Activated CD8-positive, alpha-beta memory T cell treated with anti-CD3 and anti-CD28 coated beads for 4 hours (primary cell): Measurements from ENCODE around the gene FGFR2.
"Not testable (repeated sequence)": the region's sequence is repeated elsewhere in the genome, so short reads cannot be mapped to it uniquely, and the experiment has no call there.

Experiments
- DNase-seq, 2 donors: peaks; one replicate each; pipeline ENCODE4 v3.0.0-alpha.2; 2020; ENCODE audit warnings: low read depth in 2 of 2

FGFR2 gene

DNA sequence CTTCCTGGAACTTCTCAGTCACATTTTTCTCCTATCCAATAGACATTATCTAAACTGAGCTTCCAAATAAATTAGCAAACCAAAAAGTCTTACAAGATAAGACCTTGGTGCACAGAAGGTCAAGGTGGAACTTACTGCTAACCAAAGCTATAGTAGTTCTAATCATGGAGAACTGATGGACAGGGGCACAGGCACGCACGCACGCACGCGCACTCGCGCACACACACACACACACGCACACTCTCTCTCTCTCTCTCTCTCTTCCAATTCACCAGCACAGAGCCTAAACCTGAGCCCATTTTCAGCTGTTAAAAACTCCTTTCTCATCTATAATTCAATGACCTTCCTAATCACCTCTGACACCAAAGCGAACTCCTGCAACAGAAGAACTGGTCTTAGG lies 7.5 kb downstream of the FGFR2 start:
- DNase-seq, result no peak

DNA sequence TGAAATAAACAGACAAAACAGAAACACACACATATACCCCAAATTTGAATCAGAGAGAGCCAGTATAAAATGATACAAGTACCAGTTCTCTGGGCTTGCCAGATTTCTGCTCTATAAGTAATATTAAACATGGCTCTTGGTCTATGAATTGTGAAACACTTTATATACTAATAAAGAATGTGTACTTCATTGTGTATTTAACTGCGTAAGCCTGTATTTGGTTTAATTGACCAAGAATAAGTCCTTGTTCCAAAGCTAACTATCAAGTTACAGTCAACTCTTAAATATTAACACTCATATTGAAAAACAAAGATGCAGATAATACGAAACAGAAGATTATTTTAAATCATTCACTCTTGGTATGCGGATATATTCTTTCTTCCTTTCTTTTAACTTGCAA lies 8.7 kb downstream of the FGFR2 start:
- no peak for DNase-seq

DNA sequence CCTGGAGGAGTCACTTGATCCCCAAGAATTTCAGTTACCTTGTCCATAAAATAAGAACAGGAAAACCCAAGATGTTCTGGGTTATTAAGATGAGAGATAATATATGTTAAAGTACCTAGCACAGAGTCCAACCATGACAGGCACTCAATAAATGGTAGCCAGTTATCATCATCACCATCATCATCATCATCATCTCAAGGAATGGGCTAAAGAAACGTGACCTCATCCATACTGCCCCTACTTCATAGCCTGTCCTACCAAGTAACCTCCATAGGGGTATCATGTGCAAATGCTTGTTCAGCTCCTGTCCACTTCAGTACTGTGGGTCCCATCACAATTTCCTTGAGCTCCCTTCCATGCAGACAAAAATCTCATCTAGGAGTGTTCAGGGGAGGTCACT lies 14.4 kb downstream of the FGFR2 start:
- no peak for DNase-seq

DNA sequence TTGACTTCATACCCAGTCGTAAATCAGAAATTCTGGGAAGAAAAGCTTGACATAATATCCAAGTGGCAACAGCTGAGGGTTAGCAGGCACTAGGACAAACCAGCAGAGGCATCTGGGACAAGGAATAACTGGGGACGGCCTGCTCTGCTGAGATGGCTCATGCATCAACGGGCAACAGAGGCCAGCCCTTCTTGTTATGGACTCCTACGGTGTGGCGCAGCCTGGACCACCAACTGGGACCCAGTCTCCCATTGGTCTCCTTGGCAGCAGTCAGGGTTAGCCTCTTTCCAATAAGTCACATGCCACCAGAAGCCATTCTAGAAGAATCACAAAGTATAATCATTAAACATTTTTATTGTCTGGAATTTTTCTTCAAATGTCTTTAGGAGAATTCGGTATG lies 15.0 kb downstream of the FGFR2 start:
- no peak for DNase-seq

DNA sequence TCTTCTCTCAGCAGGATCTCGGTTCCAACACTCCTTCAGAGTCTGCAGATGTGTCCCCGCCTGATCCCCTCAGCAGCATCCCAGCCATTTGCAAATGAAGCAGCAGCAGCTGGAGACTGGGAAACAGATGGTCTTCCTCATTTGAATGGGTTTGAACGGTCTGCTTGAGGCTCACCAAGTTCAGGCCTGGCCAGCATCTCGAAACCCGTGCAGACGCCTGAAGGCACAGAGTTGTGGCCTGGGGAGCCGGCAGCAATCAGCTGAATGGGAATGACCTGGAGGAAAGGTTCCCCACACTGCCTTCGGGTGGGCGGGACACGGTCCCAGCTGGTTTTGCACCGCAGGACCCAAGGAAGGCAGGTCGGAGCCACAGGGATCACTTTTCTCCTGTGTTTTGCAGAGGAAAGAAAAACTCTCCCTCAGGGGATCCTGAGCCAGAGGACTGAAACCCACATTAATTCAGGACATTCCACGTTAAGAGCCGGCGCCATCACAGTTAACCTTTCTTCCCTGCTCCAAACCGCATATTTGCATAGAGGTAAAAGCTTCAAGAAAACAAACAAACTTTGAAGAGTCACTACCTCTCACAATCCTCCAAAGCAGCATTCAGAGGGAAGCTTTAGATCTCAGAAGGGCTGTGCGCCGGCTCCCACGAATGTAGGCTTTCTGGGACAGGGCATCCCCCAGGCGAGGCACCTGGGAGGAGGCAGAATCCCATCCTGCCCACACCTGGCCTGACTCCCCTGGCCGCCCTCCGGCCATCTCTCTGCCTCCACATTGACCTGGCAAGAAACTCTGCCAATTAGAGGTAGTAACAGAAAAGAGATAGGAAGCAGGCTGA lies 17.7 kb downstream of the FGFR2 start:
- no peak for DNase-seq

DNA sequence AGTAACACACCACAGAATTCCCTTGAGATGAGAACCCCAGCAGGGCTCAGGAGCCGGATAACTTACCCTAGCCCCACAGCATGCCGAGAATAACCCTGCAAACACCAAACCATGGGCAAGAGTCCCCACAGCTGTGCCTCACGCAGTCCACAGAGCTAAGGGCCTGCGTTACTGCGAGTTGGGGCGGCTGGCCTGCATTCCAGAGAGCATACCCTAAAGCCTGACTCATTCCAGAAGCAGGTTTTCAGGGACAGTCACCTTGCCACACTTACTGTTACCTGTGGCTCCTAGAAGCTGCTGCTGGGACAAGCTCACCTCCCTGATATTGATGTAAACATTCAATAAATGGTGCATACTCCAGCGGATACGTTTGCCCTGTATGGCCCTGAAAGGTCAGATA lies 18.6 kb downstream of the FGFR2 start:
- no peak for DNase-seq

DNA sequence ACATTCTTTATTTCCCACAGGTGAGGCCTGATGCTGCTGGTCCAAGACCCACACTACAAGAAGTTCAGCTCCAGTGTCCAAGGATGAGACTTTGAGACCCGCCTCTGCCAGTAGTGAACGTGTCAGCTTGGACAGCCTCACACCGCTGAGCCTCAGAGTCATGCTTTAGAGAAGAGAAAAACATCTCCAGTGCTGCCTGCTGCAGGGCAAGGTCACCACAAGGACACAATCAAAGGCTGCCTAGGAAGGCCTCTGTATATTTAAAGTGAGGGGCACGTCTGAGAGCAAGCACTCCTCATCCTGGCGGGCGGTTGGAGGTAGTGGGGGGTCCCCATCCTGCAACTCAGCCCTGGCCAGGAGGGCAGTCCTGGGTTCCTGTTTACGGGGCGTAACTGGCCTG lies 19.3 kb downstream of the FGFR2 start:
- no peak for DNase-seq

DNA sequence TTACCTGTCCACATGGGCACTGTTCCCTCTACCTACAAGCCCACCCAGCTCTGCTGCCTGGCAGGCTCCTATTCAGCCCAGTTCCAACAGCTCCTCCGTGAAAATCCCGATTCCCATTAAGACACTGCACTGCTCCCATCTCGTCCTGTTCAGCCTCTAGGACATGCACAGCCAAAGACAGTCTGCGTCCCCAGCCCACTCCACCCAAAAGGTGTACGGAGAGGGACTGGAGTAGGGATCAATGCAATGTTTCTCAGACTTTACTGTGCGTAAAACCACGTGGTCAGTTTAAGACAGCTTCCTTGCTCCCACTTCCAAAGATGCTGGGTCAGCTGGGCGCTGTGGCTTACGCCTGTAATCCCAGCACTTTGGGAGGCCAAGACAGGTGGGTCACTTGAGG lies 19.9 kb downstream of the FGFR2 start:
- DNase-seq, result no peak

DNA sequence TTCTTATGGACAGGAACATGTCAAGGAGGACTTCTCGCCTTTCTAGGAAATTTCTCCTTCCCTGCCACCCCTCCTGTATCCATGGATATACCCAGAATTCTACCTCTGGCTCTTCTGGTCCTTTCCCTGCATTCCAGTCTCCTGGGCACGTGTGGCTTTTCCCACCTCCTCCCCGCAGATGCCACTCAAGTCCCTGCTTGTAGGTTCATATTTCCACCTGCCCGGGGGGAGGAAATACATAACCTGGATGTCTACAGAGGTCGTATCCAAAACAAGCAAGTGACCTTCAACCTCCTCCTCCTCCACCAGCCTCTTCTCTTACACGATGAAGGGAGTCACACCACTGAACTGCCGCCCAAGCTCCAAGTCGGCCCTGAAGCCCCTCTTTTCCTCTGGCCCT lies 20.7 kb downstream of the FGFR2 start:
- DNase-seq, result no peak

DNA sequence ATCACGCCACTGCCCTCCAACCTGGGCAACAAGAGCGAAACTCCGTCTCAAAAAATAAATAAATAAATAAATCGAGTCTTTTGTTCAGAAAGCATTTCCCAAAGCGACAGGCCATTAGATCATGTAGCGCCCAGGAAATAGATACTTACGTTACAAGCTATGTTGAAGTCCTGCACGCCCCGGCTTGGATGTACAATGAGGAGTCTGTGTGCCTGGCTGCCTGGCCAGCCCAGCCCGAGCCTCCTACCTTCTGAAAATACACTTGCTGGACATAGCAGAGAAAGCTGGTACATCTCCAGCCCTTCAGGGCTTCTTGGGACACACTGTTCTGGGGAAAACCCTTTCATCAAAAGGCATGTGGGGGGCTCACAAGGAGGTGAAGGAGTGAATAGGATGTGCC lies 22.1 kb downstream of the FGFR2 start:
- no peak for DNase-seq

DNA sequence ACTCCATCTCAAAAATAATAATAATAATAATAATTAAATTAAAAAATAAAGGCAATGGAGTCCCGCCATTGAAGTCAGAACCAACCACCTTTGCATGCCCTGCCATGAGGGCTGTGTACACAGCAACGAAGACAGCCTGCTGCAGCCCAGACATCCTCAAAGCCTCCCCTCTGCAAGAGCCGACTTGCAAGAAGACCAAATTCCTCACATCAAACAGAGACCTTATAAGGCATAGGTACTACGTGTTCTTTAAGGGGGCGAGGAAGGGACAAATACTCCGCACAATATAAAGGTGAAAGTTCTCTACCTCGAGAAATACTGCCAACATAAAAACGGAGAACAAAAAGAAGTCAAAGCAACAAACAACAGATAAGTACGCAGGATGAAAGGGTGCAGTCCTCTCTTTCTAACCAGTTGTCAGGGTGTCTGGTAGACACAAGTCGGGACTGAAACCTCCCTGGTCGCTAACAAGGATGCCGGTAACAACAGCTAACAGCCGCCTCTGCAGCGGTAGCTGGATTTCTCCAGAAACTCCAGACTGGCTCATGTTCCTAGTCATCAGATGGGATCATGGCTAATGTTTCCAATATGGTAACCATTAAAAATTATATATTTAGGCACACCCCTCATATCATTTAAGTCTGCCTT lies 23.6 kb downstream of the FGFR2 start:
- no peak for DNase-seq

DNA sequence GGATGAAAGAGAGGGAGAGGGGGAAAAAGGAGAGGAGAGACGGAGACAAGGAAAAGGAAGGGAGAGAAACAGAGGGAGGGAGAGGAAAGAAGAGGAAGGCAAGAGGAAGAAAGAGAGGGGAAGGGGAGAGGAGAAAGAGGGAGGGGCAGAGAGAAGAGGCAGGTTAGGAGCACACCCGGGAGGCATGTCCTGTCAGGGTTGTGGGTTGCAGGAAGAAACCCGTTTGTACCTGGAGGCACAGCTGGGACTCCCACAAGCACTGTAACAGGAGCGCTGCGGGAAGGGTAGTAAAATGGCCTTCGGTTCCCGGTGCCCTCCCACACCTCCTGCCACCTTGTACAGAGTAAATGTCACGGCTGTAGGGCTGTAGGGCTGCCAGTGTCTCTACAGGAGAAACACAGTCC lies 24.7 kb downstream of the FGFR2 start:
- no peak for DNase-seq

DNA sequence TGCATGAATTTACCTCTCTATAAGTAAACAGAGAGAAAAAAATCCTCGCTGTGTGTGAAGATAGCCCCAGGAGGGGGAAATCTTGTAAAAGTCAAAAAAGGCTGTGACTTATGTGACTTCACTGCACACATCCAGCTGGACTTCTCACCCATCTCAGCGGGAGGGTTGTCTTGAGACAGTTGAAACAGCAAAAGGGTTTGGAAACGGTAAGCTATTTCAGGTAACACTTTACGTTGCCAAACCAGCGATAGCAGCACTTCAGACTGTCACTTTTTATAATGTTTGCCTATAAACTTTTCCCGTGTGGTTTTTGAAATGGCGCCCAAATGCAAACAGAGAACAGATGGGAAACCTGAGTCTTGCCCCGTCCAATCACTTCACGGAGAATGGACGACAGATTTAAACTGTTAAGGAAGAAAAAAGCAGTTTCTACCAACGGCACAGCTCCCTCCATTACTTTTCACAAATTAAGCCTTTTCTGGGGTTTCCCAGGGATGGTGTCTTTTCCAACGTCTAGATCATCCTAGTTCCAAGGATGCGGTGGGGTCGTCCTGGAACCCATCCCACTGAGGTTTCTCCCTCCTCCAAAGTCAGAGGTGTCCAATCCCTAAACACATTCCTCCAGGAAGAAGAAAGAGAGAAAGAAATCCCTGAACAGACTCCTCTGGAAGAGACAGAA lies 25.2 kb downstream of the FGFR2 start:
- DNase-seq, result no peak

DNA sequence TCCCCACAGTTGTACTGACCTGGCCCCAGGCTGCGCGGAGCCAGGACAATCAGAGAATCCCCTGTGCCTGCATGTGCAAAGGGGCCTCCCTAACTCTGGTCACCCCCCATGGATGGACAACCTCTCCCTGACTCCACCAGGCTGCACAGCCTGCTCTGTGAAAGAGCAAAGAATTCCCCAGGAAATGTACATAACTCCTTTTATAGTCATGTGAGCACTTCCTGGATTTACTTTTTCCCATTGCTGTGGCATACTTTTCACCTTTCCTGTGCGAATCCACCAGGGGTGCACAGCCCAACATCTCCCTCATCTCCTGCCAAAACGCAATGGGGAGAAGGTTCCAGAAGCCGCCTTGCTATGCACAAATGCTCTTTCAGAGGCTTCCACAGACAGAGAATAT lies 27.9 kb downstream of the FGFR2 start:
- no peak for DNase-seq

DNA sequence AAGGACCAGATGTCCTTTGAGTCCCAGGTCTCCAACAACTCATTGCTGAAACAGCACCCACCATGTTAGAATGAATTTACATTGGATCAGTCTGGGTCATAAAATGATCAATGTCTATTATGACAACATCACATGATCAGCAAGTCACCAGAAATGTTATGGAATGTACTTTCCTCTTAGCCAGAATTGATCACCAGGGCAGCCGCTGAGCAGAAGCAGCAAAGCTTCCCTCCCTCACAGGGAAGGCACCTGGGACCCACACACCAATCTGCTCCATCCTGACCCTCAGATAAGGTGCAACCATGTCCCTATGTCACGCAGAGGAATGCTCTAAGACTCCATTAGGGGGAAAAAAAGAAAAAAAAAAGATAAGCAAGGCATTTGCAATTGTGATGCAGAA lies 30.0 kb downstream of the FGFR2 start:
- no peak for DNase-seq

DNA sequence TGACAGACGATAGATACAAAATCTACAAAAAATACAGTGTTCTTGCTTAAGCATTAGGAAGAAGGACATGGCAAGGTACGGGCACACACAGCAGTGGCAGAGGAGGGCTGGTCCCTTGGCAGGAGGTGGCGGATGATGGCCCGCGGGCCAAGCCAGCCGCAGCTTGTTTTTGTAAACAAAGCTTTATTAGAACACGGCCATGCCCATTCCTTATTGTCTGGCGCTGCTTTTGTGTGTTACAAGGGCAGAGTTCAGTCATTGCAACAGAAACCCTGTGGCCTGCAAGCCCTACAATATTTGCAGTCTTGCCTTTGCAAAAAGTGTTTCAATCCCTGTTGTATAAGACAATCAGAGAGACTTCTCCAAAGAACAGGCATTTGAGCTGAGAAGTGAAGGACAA lies 30.7 kb downstream of the FGFR2 start:
- DNase-seq, result no peak

DNA sequence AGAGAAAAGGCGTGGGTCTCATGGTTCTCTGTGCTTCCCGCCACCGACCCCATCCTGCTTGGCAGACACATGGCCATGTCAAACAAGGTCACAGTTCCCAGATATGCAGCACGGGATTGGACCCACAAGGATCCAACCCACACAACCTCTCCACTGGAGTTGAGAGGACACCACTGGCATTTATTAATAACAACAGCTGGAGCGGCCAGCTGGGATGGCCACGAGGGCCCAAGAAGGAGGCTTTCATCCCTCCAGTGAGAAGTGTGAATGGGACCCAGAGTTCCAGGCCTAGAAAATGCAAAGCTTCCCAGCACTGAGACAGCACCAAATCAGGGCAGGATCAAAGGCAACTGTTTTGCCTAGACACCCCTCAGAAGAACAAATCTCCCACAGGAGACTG lies 31.5 kb downstream of the FGFR2 start:
- no peak for DNase-seq

DNA sequence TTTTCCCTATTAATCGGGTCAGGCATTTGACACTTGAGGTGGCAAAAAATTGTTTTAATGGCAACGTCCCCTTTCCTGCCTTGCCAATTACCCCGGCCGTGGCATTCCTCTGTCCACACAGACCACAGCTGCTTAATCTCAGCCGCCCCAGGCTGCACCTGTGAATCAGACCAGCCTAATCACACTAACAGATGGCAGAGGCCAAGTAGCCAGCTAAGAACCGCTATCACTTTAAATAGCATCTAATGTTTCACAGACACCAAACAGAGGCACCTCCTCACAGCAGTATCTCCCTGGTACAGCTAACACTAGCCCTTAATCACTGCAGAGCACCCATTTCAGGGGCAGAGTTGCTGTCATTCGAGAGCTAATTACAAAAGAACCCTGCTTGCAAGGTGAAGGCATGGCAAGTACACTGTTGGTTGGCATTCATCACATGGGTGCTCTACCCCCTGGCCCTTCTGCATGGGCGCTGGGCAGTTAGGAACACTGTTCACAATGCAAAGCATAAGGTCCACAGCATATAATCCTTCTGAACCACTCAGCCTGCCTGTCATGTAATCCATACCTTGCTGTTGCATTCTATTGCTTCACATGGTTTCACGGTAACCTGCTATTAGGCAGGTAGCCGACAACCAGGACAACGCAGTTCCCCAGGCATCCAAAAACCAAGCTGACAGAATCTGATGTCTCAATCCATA lies 38.8 kb downstream of the FGFR2 start:
- DNase-seq, result no peak

DNA sequence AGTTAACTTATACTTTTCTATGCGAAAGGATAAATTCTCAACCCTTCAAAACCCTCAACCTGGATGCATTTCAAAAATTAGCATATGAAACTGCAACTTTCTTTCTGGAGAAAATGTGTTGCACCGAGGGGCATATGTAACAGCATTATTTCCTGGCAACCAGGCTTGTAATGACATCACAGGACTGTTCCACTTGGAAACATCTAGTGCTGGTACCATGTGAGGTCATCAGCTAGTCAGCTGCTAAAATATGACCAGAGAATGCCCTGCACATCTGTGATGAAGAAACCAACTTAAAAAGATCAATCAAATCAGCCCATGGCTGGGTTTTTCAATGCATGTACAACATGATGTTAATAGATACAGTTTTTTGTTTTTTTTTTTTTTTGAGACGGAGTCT lies 40.0 kb downstream of the FGFR2 start:
- no peak for DNase-seq

DNA sequence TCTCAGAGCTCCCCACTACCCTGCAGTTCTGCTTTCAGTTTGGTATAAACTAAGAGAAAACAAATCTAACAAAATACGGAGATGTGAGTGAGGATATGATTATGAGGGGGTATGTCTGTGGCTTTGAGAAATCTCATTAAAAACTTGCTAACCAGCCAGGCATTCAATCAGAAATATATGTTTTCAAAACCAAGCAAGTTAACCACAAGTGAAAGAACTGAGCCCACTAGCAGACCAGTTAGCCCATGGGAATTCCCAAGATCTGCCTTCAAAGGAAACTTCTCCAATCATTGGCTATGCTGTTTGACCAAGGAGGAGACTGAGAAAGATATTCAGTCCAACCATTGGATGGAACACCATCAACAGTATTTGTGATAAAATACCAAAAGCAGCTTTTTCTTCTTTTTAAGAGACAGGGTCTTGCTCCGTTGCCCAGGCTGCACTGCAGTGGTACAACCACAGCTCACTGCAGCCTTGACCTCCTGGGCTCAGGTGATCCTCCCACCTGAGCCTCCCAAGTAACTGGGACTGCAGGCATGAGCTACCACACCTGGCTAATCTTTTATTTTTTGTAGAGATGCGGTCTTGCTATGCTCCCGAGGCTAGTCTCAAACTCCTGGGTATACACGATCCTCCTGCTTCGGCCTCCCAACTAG lies 41.2 kb downstream of the FGFR2 start:
- DNase-seq, result no peak

DNA sequence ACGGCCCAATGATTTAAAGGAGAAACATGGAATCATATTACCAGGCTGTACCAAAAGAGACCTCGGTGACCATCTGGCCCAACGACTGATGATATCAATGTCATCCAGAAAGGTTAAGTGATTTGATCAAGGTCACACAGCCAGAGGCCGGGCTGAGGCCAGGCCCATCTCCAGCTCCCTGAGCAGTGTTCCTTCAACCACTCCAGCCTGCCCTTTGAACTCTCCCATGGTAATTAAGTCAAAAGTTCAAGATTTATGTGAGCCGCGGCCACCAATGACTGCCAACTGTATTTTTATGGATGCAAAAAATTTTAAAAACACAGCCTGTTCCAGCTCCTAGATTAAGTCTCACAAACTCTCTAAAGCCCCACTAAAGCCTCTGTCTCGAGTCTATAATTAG lies 41.8 kb downstream of the FGFR2 start:
- no peak for DNase-seq

DNA sequence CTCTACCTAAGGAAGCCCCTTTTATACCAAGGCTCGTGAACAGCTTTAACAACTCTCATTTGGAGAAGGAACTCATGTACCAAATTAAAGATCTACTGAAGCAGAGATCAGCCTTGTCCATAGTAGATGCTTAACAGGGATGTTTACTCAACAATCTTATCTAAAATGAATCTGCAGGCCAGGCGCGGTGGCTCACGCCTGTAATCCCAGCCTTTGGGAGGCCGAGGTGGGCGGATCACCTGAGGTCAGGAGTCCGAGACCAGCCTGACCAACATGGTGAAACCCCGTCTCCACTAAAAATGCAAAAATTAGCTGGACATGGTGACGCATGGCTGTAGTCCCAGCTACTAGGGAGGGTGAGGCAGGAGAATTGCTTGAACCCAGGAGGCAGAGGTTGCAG lies 43.3 kb downstream of the FGFR2 start:
- DNase-seq, result not testable (repeated sequence)
